ENCODE results near the gene TBXAS1. TPM values are rescaled to one million over a fixed set of nuclear protein-coding genes. Genes with fewer than 3 reads are reported as not detected.

TBXAS1 gene
- polyA plus RNA-seq, 1 donor from 2014 or later: 0.93 TPM

DNA sequence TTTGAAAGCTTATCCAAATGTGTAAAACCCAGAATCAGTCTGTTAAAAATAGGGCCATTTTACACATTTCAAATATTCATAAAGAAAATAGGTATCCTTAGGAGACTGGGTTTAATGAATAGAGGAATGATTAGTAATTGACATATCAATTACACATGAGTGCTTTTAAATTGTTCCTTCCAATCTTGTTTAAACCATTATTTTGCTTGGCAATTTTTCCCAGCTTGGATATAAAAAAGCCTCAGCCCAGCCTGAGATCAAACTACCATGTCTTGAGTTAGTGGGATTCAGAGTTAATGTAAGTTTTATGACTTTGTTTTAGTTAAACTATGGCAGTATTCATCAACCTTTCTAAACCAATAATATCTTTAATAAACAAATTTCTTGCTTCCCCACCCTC, 205.4 kb downstream of the TBXAS1 start:
- Histone ChIP-seq H3K9me3 (ENCODE audit: low read length) (no peaks in the 10 kb centered on the region), H3K9ac (ENCODE audit: low read length) (no peak overlapping the region), H3K36me3 (ENCODE audit: insufficient read depth, low read length) (no peaks in the 10 kb centered on the region), H3F3A (ENCODE audit: insufficient read depth, low read length, poor library complexity, severe bottlenecking) (no peaks in the 10 kb centered on the region), H3K4me3 (ENCODE audit: low read length) (no peak overlapping the region), H2AFZ (ENCODE audit: low read depth, low read length) (no peak overlapping the region), H3K9me2 (ENCODE audit: insufficient read depth, low read length) (no peaks in the 10 kb centered on the region), H3K27me3 (ENCODE audit: insufficient read depth, low read depth, low read length) (peaks cover 8% of the 10 kb centered on the region), H3K27ac (ENCODE audit: low read length) (no peak overlapping the region), H4K20me1 (ENCODE audit: insufficient read depth) (no peaks in the 10 kb centered on the region), H3K79me2 (replicated peaks; ENCODE audit: insufficient read depth, low read length) (no peaks in the 10 kb centered on the region), H3K4me2 (ENCODE audit: low read length) (no peak overlapping the region)
- TF ChIP-seq SMC3 (conservative IDR thresholded peaks at IDR 0.05; ENCODE audit: poor library complexity): no peak
- TF ChIP-seq TAF1 (IDR thresholded peaks at IDR 0.05; ENCODE audit: low read depth): no peak
- TF ChIP-seq, protein P1, sequence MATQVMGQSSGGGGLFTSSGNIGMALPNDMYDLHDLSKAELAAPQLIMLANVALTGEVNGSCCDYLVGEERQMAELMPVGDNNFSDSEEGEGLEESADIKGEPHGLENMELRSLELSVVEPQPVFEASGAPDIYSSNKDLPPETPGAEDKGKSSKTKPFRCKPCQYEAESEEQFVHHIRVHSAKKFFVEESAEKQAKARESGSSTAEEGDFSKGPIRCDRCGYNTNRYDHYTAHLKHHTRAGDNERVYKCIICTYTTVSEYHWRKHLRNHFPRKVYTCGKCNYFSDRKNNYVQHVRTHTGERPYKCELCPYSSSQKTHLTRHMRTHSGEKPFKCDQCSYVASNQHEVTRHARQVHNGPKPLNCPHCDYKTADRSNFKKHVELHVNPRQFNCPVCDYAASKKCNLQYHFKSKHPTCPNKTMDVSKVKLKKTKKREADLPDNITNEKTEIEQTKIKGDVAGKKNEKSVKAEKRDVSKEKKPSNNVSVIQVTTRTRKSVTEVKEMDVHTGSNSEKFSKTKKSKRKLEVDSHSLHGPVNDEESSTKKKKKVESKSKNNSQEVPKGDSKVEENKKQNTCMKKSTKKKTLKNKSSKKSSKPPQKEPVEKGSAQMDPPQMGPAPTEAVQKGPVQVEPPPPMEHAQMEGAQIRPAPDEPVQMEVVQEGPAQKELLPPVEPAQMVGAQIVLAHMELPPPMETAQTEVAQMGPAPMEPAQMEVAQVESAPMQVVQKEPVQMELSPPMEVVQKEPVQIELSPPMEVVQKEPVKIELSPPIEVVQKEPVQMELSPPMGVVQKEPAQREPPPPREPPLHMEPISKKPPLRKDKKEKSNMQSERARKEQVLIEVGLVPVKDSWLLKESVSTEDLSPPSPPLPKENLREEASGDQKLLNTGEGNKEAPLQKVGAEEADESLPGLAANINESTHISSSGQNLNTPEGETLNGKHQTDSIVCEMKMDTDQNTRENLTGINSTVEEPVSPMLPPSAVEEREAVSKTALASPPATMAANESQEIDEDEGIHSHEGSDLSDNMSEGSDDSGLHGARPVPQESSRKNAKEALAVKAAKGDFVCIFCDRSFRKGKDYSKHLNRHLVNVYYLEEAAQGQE (IDR thresholded peaks at IDR 0.05; ENCODE audit: borderline replicate concordance): no peak
- TF ChIP-seq POLR2AphosphoS5 (IDR thresholded peaks at IDR 0.05): no peak
- TF ChIP-seq EZH2 (IDR thresholded peaks at IDR 0.05; ENCODE audit: borderline replicate concordance, insufficient read depth, low read length, poor library complexity, severe bottlenecking): no peak
- TF ChIP-seq, protein P2, sequence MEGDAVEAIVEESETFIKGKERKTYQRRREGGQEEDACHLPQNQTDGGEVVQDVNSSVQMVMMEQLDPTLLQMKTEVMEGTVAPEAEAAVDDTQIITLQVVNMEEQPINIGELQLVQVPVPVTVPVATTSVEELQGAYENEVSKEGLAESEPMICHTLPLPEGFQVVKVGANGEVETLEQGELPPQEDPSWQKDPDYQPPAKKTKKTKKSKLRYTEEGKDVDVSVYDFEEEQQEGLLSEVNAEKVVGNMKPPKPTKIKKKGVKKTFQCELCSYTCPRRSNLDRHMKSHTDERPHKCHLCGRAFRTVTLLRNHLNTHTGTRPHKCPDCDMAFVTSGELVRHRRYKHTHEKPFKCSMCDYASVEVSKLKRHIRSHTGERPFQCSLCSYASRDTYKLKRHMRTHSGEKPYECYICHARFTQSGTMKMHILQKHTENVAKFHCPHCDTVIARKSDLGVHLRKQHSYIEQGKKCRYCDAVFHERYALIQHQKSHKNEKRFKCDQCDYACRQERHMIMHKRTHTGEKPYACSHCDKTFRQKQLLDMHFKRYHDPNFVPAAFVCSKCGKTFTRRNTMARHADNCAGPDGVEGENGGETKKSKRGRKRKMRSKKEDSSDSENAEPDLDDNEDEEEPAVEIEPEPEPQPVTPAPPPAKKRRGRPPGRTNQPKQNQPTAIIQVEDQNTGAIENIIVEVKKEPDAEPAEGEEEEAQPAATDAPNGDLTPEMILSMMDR (IDR thresholded peaks at IDR 0.05; ENCODE audit: poor library complexity, severe bottlenecking): no peak
- no peak for TF ChIP-seq EP300 (conservative IDR thresholded peaks at IDR 0.05; ENCODE audit: poor library complexity, severe bottlenecking)
- TF ChIP-seq RAD21 (conservative IDR thresholded peaks at IDR 0.05): no peak
- no peak for TF ChIP-seq MXI1 (conservative IDR thresholded peaks at IDR 0.05; ENCODE audit: poor library complexity, severe bottlenecking)

DNA sequence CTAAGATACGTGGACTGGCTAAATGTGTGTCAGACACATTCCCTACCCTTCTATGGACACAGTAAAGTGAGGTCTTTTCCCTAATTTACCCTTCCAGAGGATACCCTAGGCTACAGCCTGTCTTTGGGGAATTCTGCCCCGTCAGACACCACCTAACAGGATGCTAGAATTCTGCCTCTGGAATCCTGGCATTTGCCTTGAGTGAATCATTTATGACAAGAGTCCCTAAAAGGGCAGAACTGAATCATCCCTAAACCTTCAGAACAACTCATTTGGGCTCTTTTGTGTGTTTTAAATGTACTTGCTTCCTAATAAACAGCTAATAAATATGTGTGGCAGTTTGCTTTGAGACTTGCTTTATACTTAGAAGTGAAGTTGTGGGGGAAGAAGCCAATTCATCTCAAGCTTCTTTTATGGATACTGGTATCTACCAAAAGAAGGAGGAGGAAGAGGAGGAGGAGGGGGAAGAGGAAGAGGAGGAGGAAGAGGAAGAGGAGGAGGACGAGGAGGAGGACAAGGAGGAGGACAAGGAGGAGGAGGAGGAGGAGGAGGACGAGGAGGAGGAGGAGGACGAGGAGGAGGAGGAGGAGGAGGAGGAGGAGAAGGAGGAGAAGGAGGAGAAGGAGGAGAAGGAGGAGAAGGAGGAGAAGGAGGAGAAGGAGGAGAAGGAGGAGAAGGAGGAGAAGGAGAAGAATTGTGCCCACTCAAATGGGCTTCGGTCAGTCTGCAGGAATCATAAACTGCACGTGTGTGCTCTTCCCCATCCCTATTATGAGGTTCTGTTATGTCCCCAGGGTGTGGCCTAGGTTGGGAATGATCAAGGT, 206.5 kb downstream of the TBXAS1 start:
- Histone ChIP-seq H3K4me3 (ENCODE audit: low read length) (no peak overlapping the region), H3K27ac (ENCODE audit: low read length) (no peak overlapping the region), H2AFZ (ENCODE audit: low read depth, low read length) (no peak overlapping the region), H3K9me2 (ENCODE audit: insufficient read depth, low read length) (no peaks in the 10 kb centered on the region), H3K79me2 (replicated peaks; ENCODE audit: insufficient read depth, low read length) (no peaks in the 10 kb centered on the region), H3F3A (ENCODE audit: insufficient read depth, low read length, poor library complexity, severe bottlenecking) (no peaks in the 10 kb centered on the region), H3K9me3 (ENCODE audit: low read length) (no peaks in the 10 kb centered on the region), H3K36me3 (ENCODE audit: insufficient read depth, low read length) (no peaks in the 10 kb centered on the region), H3K4me2 (ENCODE audit: low read length) (no peak overlapping the region), H3K9ac (ENCODE audit: low read length) (no peak overlapping the region), H3K27me3 (ENCODE audit: insufficient read depth, low read depth, low read length) (peaks cover 6% of the 10 kb centered on the region), H4K20me1 (ENCODE audit: insufficient read depth) (no peaks in the 10 kb centered on the region)
- TF ChIP-seq POLR2AphosphoS5 (IDR thresholded peaks at IDR 0.05) (no peak), MXI1 (conservative IDR thresholded peaks at IDR 0.05; ENCODE audit: poor library complexity, severe bottlenecking) (no peak), SMC3 (conservative IDR thresholded peaks at IDR 0.05; ENCODE audit: poor library complexity) (no peak), RAD21 (conservative IDR thresholded peaks at IDR 0.05) (no peak)
- TF ChIP-seq, protein P2 (IDR thresholded peaks at IDR 0.05; ENCODE audit: poor library complexity, severe bottlenecking): no peak
- TF ChIP-seq, protein P1 (IDR thresholded peaks at IDR 0.05; ENCODE audit: borderline replicate concordance): no peak

Data from neural cell (in vitro differentiated cells).